Activated B cell treated with CpG ODN at 0.5 μM for 24 hours (primary cell): ENCODE measurements around the gene EHBP1. TPM values are rescaled to one million over a fixed set of nuclear protein-coding genes. Genes with fewer than 3 reads are reported as not detected.

Experiments
- ATAC-seq: fragments of 200-7000 bp; cut with Tn5 transposase; one replicate; pipeline ENCODE4 v1.10.0; 2021; ENCODE audit warnings: low read depth, mild to moderate bottlenecking, moderate library complexity
- CTCF ChIA-PET: fragments of 350-600 bp; sonication (Branson Sonifier 250); formaldehyde crosslinking; loops from one replicate; lab custom pipeline; 2021; ENCODE audit warnings: antibody characterized with exemption; lab: Charles Lee
- POLR2A ChIA-PET: fragments of 350-600 bp; sonication (Branson Sonifier 250); formaldehyde crosslinking; loops from one replicate; lab custom pipeline; 2021; ENCODE audit warnings: antibody characterized with exemption; lab: Charles Lee
- DNase-seq: peaks from one replicate; pipeline ENCODE4 v3.0.0; 2022
- H3K27ac Mint-ChIP-seq: one replicate; pipeline ENCODE4 v1.8.0; 2020; ENCODE audit warnings: mixed read lengths
- H3K27me3 Mint-ChIP-seq: one replicate; pipeline ENCODE4 v1.8.0; 2021; ENCODE audit warnings: mixed read lengths
- H3K36me3 Mint-ChIP-seq: one replicate; pipeline ENCODE4 v1.8.0; 2021; ENCODE audit warnings: low read depth, mixed read lengths
- H3K4me1 Mint-ChIP-seq: one replicate; pipeline ENCODE4 v1.8.0; 2021; ENCODE audit warnings: mixed read lengths
- H3K4me3 Mint-ChIP-seq: one replicate; pipeline ENCODE4 v1.8.0; 2020; ENCODE audit warnings: mild to moderate bottlenecking, mixed read lengths
- H3K9me3 Mint-ChIP-seq: one replicate; pipeline ENCODE4 v1.8.0; 2020; ENCODE audit warnings: mixed read lengths
- intact Hi-C: fragments of 100-400 bp; cut with micrococcal nuclease; formaldehyde crosslinking; loops from one replicate; pipeline ENCODE4 v1.15.1; 2024
- total RNA-seq: library from RNA; stranded (reverse); gene quantifications from 2 replicates; pipeline ENCODE4 v1.2.3, GENCODE V29; 2022
- TF ChIP-seq, protein P1 (sequence below): fragments of 200-600 bp; IDR thresholded peaks from one replicate; pipeline ENCODE4 v1.8.0; 2022; ENCODE audit warnings: antibody characterized with exemption, mild to moderate bottlenecking

The EHBP1 gene
- total RNA-seq, 1 donor from 2014 or later, result 24.0 TPM

DNA sequence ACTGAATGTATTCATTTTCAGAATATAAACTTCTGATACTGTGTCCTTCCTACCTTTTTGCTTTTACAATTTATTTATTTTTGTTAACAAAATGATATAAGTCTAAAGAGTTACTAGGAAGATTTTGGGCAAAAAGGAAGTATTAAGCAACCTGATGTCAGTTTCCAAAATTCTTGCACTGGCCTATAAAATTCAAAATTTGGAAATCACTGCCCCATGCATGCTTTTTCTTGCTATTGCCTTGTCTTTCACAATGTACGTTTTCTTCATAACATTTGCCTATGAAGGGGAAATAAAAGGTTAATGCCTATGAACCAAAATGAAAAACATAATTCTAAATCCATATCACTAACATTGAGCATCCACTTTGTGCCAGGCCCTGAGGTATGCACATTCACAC, 40.1 kb upstream of the EHBP1 start:
- intact Hi-C loops, result no loop called here
- TF ChIP-seq, protein P1, sequence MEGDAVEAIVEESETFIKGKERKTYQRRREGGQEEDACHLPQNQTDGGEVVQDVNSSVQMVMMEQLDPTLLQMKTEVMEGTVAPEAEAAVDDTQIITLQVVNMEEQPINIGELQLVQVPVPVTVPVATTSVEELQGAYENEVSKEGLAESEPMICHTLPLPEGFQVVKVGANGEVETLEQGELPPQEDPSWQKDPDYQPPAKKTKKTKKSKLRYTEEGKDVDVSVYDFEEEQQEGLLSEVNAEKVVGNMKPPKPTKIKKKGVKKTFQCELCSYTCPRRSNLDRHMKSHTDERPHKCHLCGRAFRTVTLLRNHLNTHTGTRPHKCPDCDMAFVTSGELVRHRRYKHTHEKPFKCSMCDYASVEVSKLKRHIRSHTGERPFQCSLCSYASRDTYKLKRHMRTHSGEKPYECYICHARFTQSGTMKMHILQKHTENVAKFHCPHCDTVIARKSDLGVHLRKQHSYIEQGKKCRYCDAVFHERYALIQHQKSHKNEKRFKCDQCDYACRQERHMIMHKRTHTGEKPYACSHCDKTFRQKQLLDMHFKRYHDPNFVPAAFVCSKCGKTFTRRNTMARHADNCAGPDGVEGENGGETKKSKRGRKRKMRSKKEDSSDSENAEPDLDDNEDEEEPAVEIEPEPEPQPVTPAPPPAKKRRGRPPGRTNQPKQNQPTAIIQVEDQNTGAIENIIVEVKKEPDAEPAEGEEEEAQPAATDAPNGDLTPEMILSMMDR, result no peak
- ChIA-PET POLR2A (no interaction called here), CTCF (no interaction called here)
- Mint-ChIP-seq H3K36me3 (no peaks in the 10 kb centered on the region), H3K4me1 (peaks cover 5% of the 10 kb centered on the region), H3K27ac (no peak overlapping the region), H3K9me3 (no peaks in the 10 kb centered on the region), H3K27me3 (peaks cover 2% of the 10 kb centered on the region), H3K4me3 (no peak overlapping the region)
- DNase-seq (no peak), ATAC-seq (no peak)

DNA sequence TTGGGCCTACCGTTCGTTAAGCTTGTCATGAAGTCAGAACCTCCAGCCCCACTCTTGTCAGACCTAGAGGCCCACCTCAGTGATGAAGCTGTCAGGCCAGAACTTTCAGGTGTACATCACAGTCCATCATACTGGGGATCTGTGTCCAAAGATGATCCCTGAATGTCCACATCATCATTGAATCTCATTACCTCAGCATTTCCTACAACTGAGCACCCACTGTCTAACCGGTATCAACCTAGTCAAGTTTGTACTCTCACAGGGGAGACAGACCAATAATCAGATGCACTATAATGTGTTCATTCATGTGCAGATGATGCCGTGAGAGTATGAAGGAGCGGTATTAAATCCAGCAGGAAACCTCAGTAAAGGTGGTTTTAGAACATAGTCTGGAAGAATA, 36.3 kb upstream of the EHBP1 start:
- intact Hi-C loops, result no loop called here
- Mint-ChIP-seq H3K27ac (no peak overlapping the region), H3K9me3 (no peaks in the 10 kb centered on the region), H3K4me1 (no peaks in the 10 kb centered on the region), H3K36me3 (no peaks in the 10 kb centered on the region), H3K27me3 (no peaks in the 10 kb centered on the region), H3K4me3 (no peak overlapping the region)
- CTCF ChIA-PET, result interaction anchor here (0.6 kb wide), 1 partner anchor 1976 kb away, joined by 3 read pairs; no protein-coding TSS in a partner anchor
- no peak for DNase-seq
- TF ChIP-seq, protein P1, result no peak
- POLR2A ChIA-PET, result no interaction called here
- no peak for ATAC-seq

DNA sequence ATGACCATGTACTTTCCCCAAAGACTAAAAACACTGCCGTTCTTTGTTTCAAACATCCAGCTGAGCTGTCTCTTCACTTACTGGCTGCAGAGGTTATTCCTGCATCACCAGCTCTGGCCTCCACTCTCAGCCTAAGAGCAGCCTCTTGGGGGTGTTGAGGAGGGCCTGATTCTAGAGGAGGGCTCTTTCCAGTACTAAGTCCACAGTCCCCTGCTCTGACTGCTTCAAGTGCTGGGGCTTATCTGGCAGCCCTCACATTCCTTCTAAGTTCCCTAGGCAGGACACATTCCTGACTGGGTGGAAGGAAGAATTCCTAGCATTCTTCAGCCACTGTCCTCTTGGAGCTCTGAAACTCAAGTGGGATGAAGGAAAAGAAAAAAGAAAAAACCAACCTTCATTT, 32.9 kb upstream of the EHBP1 start:
- Mint-ChIP-seq H3K36me3 (no peaks in the 10 kb centered on the region), H3K27ac (no peak overlapping the region), H3K27me3 (no peaks in the 10 kb centered on the region), H3K4me3 (no peak overlapping the region), H3K4me1 (no peaks in the 10 kb centered on the region), H3K9me3 (no peaks in the 10 kb centered on the region)
- ATAC-seq, result no peak
- TF ChIP-seq, protein P1, result no peak
- intact Hi-C loops, result no loop called here
- ChIA-PET POLR2A (no interaction called here), CTCF (no interaction called here)
- DNase-seq, result no peak

DNA sequence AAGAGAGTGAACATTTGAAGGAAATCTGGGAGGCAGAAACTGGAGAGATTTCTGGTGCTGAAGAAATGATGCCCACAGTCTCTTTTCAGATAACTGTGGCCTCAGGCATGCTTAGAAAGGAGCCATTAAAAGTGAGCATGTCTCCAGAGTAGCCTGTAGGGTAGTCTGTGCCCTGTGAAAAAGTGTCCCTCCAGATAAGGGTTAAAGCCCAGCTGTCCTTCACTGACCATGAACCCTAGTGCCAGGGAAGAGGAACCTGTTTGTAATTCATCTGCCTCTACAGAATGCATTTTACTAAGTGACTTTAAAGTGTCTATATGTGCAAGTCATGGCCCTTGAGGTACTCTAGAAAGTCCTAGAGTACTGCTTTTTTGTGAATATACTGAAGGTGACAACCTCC, 30.5 kb upstream of the EHBP1 start:
- no peak for ATAC-seq
- Mint-ChIP-seq H3K27me3 (peaks cover 6% of the 10 kb centered on the region), H3K36me3 (no peaks in the 10 kb centered on the region), H3K4me3 (no peak overlapping the region), H3K27ac (no peak overlapping the region), H3K4me1 (no peaks in the 10 kb centered on the region), H3K9me3 (no peaks in the 10 kb centered on the region)
- ChIA-PET CTCF (no interaction called here), POLR2A (no interaction called here)
- TF ChIP-seq, protein P1, result no peak
- no peak for DNase-seq
- intact Hi-C loops, result no loop called here

DNA sequence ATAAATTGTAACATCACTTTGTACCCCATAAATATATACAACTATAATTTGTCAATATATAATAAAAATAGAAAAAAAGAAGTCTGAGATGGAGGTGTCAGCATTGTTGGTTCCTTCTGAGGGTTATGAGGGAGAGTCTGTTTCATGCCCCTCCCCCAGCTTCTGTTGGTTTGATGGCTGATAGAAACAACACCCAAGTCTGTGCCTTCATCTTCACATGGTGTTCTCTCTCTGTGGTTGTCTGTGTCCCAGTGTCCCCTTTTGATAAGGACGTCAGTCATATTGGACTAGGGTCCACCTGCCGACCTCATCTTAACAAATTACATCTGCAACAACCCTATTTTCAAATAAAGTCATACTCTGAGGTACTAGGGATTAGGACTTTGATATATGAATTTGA, 20.3 kb upstream of the EHBP1 start:
- TF ChIP-seq, protein P1, result no peak
- Mint-ChIP-seq H3K9me3 (no peaks in the 10 kb centered on the region), H3K4me1 (no peaks in the 10 kb centered on the region), H3K27me3 (peaks cover 27% of the 10 kb centered on the region), H3K36me3 (no peaks in the 10 kb centered on the region), H3K4me3 (no peak overlapping the region), H3K27ac (no peak overlapping the region)
- ATAC-seq (no peak), DNase-seq (no peak)
- intact Hi-C loops, result no loop called here
- ChIA-PET POLR2A (no interaction called here), CTCF (no interaction called here)
